Measurements from ENCODE around the gene UTP25. TPM values are rescaled to one million over a fixed set of nuclear protein-coding genes. Genes with fewer than 3 reads are reported as not detected.

UTP25 gene
- total RNA-seq, 2 experiments from 2014 or later: 10.5 to 12.8 TPM

GRCh38 chr1:209805341-209805781 lies 22.4 kb upstream of the UTP25 start:
- TF ChIP-seq EZH2phosphoT487 (IDR thresholded peaks at IDR 0.05; ENCODE audit: borderline replicate concordance, low read depth, low read length): no peak
- TF ChIP-seq, protein P1, sequence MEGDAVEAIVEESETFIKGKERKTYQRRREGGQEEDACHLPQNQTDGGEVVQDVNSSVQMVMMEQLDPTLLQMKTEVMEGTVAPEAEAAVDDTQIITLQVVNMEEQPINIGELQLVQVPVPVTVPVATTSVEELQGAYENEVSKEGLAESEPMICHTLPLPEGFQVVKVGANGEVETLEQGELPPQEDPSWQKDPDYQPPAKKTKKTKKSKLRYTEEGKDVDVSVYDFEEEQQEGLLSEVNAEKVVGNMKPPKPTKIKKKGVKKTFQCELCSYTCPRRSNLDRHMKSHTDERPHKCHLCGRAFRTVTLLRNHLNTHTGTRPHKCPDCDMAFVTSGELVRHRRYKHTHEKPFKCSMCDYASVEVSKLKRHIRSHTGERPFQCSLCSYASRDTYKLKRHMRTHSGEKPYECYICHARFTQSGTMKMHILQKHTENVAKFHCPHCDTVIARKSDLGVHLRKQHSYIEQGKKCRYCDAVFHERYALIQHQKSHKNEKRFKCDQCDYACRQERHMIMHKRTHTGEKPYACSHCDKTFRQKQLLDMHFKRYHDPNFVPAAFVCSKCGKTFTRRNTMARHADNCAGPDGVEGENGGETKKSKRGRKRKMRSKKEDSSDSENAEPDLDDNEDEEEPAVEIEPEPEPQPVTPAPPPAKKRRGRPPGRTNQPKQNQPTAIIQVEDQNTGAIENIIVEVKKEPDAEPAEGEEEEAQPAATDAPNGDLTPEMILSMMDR (conservative IDR thresholded peaks at IDR 0.05; ENCODE audit: low read length): no peak
- H3K79me2 ChIP-seq (ENCODE audit: insufficient read depth, low read depth, low read length): no peaks in the 10 kb centered on the region
- H2AFZ ChIP-seq (ENCODE audit: low read length): no peak overlapping the region
- POLR2A ChIA-PET: interaction anchor here (0.8 kb wide), 1 partner anchor 18 kb away, joined by 7 read pairs; no protein-coding TSS in a partner anchor
- CTCF ChIA-PET (ENCODE audit: unreplicated experiment): interaction anchor here (0.5 kb wide), 1 partner anchor 788 kb away, joined by 3 read pairs; no protein-coding TSS in a partner anchor
- H3K9me2 ChIP-seq (ENCODE audit: insufficient read depth, low read length): no peaks in the 10 kb centered on the region
- H3K27ac ChIP-seq (ENCODE audit: low read depth, low read length, poor library complexity, severe bottlenecking): no peak overlapping the region
- DNase-seq (ENCODE audit: low spot score): no peak
- H3K4me3 ChIP-seq (ENCODE audit: low read depth, low read length, poor library complexity, severe bottlenecking): no peak overlapping the region
- H3K36me3 ChIP-seq (ENCODE audit: insufficient read depth, low read length): no peaks in the 10 kb centered on the region
- intact Hi-C loops (cut with micrococcal nuclease; ENCODE audit: unreplicated experiment): no loop called here
- H3K4me1 ChIP-seq (ENCODE audit: insufficient read depth, low read length, poor library complexity, severe bottlenecking): no peaks in the 10 kb centered on the region
- H4K20me1 ChIP-seq (ENCODE audit: insufficient read depth, low read length): no peaks in the 10 kb centered on the region
- H3K4me2 ChIP-seq (ENCODE audit: low read length): no peak overlapping the region
- no peaks in the 10 kb centered on the region for H3K9me3 ChIP-seq (ENCODE audit: low read length)
- BruUV-seq (replicated peaks): no TSS peak

DNA sequence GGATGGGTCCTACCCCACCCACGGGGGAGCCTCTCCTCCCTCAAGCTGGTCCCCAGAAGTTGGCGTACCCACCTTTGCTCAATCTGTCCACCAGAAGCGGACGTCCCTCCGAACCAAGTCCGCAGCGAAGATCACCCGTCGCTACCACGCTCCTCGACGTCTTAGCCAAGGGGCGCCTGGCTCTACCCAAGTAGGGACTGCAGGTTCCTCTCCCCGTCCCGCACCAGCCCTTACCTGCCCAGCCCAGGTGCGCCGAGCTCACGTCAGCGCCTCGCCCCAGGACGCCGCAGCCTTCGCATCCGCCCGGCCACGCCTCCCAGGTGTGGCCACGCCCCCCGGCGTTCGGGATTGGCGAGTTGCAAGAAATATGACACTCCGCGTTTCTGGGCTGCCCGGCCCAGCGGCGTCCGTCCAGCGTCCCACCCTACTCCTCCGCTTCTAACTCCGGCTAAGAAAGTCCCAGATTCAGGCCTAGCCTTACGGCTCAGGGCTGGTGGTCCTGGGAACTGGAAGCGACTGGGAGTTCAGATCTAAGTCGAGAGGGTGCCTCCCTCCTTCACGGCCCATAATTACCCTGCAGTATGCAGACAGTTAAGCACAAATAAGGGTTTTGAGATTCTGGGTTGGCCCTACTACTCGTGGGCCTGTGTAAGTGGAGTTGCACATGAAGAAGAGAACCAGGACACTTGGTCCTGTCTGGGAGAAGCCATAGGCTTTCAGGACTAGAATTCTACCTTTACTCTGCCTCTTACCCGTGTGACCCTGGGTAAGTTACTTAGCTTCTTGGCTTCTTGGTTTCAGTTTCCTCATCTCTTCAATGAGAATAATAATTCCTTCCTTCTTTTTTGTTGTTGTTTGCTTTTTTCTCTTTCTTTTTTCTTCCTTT lies 21.7 kb upstream of the UTP25 start, which contains the start of gene IRF6:
TSS of gene IRF6 (minus strand) at position 268 of the 886 bp plus-strand sequence. CDS start 4,729 bp downstream, outside the sequence.
- BruUV-seq (replicated peaks): no TSS peak
- H3K9me3 ChIP-seq (ENCODE audit: low read length): no peaks in the 10 kb centered on the region
- no peaks in the 10 kb centered on the region for H4K20me1 ChIP-seq (ENCODE audit: insufficient read depth, low read length)
- peak within 1 kb of the TSS; percentile 25; the same call in 1 of the 2 replicates for H3K4me2 ChIP-seq (ENCODE audit: low read length)
- no peak for TF ChIP-seq EZH2phosphoT487 (IDR thresholded peaks at IDR 0.05; ENCODE audit: borderline replicate concordance, low read depth, low read length)
- TF ChIP-seq, protein P1 (conservative IDR thresholded peaks at IDR 0.05; ENCODE audit: low read length): no peak
- H3K36me3 ChIP-seq (ENCODE audit: insufficient read depth, low read length): no peaks in the 10 kb centered on the region
- no peak within 1 kb of the TSS for H3K4me3 ChIP-seq (ENCODE audit: low read depth, low read length, poor library complexity, severe bottlenecking)
- H3K9me2 ChIP-seq (ENCODE audit: insufficient read depth, low read length): no peaks in the 10 kb centered on the region
- intact Hi-C loops (cut with micrococcal nuclease; ENCODE audit: unreplicated experiment): no loop called here
- DNase-seq (ENCODE audit: low spot score): no peak
- no peak within 1 kb of the TSS for H2AFZ ChIP-seq (ENCODE audit: low read length)
- no peak within 1 kb of the TSS for H3K27ac ChIP-seq (ENCODE audit: low read depth, low read length, poor library complexity, severe bottlenecking)
- no peaks in the 10 kb centered on the region for H3K79me2 ChIP-seq (ENCODE audit: insufficient read depth, low read depth, low read length)
- H3K4me1 ChIP-seq (ENCODE audit: insufficient read depth, low read length, poor library complexity, severe bottlenecking): no peaks in the 10 kb centered on the region
- ChIA-PET POLR2A (interaction anchor here (0.7 to 3.1 kb wide), 3 partner anchors 9 to 320 kb away, joined by 5 to 23 read pairs (median 6); no protein-coding TSS in a partner anchor), CTCF (ENCODE audit: unreplicated experiment) (interaction anchor here (0.5 kb wide), 1 partner anchor 789 kb away, joined by 3 read pairs; no protein-coding TSS in a partner anchor)
